Left colon (tissue), 2 donors: Measurements from ENCODE around the gene ITGA6. TPM values are rescaled to one million over a fixed set of nuclear protein-coding genes. Genes with fewer than 3 reads are reported as not detected.

ENCODE experiments used
- ATAC-seq: fragments of 200-7000 bp; cut with Tn5 transposase; one replicate; pipeline ENCODE4 v1.9.1; 2020; ENCODE audit warnings: mild to moderate bottlenecking, moderate library complexity
- DNase-seq, 2 donors: peaks; one replicate each; pipeline ENCODE4 v3.0.0-alpha.2; 2020
- intact Hi-C, 2 donors: fragments of 100-400 bp; cut with DNase I in 1 of 2; cut with micrococcal nuclease in 1 of 2; formaldehyde crosslinking; loops; one replicate each; pipeline versions ENCODE4 v1.11.2 to v1.14.0; 2022; cut with DNase I, micrococcal nuclease
- total RNA-seq, 2 donors: library from RNA; stranded (reverse); fragmentation: NEBNext Ultra II Directional; extraction: Animal tissue kit (Norgen Biotek cat#: 25700); gene quantifications; one replicate each; pipeline ENCODE4 v1.2.1, GENCODE V29; 2021
- donor health status: DM: no; HTN: no; CAD: no.
- donor health status: DM: yes; HTN: yes; CAD: no.

Gene ITGA6
- total RNA-seq, 2 donors from 2014 or later, result 159 to 218 TPM

DNA sequence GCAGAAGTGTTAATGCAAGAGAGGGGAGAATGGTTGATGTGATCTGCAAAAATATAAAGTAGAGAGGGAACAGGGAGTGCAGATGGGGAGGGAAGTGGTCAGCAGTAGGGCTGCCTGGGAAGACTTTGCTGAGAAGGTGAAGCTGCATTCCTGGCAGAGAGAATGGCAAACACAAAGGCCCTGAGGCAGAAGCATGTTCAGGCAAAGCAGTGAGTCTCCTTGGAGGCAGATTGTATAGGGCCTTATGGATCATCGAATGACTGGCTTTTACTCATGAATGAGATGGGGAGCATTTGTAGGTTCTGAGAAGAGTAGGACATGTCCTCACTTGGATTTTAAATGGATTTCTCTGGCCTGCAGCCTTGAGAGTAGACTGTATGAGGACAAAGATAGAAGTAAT lies 9.5 kb downstream of the ITGA6 start:
- intact Hi-C loops, result no loop called here
- DNase-seq (no peak), ATAC-seq (no peak)

DNA sequence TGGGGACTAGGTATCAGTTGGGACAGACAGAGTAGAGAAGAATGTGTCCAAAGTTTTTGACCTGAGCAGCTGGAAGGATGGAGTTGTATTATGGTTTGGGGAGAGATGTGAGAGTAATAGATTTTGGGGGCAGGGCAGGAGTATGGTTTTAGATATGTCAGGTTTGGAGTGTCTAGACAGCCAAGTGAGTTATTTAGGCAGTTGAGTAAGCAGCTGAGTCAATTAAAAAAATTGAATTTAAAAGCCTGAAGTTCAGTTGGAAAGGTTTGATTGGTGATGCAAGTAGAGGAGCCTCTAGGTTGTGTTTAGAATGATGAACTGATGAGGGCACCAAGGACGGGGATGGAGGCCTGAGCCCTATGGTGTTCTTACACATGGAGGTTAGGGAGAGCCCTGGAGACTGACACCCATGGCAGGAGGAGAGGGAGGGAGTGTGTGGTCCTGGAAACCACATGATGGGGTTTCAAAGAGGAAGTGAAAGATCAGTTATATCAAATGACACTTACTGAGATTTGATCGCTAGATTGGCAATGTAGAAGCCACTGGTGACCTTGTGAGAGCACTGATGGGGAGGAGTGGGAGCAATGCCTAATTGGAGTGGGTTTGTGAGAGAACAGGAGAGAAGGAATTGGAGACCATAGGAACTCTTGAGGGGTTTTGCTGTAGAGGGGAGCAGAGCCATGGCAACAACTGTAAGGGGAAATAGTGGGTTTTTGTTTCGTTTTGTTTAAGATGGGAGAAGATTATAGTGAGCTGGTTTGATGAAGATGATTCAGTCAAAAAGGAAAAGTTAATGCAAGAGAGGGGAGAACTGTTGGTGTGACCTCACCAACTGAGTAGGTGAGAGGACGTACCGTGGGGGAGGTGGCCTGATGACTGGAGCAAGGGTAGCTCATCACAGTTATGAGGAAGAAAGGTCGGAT lies 10.3 kb downstream of the ITGA6 start:
- DNase-seq (no peak), ATAC-seq (no peak)
- intact Hi-C loops, result no loop called here

DNA sequence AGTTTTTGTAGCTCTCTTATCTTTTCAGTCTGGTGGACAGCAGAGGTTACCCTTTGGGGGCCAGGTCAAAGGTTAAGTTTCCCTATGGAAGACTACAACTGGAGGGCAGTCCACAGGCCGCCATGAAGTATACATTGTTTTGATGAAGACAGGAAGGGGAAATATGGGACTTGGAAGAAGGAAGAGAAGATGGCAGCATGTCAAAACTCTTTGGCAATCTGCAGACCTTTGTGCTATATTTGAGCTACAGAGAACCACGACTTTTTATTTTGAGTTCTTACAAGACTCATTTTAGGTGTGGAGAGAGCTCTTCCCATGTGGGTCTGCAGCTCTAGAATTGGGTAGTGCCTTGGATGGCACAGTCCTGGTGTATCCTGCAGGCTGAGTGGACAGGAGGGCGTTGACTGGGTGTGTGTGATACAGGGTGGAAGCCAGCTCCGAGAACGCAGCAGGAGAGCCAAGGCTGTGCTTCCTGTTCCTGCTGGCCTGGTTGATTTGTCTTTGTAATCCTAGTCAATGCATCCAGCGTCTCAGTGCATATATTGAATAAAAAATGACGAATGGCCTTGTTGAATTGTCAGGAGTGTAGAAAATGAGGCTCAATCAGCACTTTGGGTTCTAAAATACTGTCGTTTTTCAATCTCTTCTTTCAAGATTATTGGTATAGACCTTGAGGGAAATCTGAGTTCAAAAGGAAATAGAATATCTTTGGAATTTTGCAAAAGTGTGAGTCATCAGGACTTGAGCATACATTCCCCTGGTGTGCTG lies 11.5 kb downstream of the ITGA6 start:
- ATAC-seq (peak; percentile 59), DNase-seq (peak; percentile 72 to 77)
- intact Hi-C loops, result no loop called here

DNA sequence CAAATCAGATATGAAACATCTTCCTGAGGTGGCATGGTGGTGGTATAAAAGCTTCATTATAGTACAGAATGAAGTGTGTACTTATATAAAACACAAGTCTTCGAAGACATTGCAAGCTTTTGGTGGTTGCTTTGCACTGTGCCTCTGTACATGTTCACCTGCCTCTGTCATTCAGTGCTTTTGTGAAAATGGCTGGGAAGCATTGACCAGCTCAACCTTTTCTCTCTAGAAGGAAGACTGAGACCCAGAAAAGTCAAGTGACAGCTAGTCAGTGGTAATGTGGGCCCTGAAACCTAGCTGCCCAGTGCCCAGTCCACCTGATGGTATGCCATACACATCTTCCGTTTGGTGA lies 12.1 kb downstream of the ITGA6 start:
- no peak for ATAC-seq
- intact Hi-C loops, result no loop called here
- DNase-seq, result no peak

DNA sequence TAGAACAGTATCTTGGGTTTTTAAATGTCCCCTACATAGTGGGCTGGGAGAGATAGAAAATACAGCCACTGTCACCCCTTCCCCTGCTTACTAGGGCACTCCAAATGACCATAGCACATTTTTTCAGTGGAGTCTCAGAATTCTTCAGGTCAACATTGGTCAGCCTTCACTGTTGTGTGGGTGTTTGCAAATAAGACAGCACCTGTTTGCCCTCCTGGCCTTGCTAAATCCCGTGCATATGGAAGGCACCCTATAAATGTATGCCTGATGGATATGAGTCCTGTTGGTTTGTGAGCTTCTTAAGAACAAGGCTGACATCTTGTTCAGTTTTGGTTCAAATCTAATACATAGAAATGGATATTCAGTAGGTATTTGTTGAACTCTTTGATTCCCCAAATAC lies 12.5 kb downstream of the ITGA6 start:
- intact Hi-C loops, result no loop called here
- DNase-seq (no peak), ATAC-seq (no peak)

DNA sequence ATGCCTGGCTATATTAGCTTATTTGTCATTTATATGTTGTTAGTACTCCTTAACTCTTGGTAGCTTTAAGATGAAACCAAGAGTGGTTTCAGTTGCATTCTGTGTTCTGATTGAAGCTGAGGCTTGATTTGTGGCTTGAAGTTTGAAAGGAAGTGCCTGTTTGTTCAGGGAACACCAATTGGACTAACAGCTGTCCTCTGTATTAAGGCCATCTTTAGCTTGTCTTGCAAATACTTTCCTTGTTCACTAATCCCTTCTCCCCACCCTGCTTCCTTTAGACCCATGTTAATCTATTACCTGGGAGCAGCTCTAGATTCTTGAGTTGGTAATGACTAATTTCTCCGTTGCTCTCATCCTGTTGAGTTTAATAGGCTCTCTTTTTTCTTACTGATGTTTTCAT lies 13.4 kb downstream of the ITGA6 start:
- peak; percentile 15 for ATAC-seq
- no peak for DNase-seq
- intact Hi-C loops, result no loop called here

DNA sequence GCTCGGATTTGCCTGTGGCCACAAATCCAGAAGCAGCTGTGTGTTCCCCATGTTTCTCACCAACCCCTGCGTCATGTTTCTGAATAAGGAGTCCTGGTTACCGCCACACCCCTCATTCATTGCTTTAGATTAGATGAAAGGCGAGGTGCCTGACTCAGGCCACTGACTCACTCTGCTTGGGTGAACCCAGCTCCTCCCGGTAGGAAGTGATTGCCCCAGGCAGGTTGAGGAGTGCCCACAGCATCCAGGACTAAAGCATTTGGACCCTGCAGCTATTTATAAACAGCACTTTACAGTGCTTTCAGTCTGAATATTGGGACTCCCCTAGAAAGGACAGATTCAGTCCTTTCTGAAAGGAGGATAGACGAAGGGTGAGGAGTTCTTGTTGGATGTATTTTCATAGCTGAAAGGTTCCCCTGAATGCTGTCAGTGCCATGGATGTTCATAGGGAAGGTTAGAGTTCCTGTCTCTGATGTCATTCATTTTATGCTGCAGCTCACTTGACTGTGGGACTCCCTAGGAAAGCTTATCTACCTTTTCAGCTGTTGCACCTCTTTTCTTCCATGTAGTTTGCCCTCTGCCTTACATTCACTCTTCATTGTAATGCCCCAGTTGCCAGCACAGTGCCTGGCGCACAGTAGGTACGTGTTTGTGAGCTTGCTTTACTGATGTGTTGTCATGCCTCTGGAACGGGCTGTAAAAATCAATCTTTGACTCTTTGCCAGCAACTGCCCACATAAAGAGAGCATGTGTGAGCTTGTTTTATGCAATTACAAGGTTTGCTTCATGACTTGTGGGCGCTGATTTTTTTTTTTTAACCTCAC lies 14.9 kb downstream of the ITGA6 start:
- intact Hi-C loops, result no loop called here
- ATAC-seq (peak; percentile 86), DNase-seq (peak; percentile 66 to 91)

DNA sequence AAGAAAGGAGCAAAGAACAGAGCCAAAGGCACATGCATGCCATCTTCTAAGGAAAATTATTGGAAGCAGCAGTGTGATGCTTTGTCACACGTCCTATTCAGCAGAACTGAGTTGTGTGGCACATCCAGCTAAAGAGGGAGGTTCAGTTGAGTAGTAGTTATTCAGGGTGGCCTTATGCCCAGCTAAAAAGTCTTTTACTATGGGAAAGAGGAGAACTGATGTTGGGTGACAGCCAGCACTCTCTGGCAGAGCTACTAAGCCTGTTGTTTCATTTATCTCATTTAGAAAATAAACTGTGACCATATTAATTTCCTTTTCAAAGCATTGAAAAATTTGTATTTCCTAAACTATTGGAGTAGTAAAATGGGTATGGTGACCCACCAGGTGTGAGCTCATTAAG lies 18.5 kb downstream of the ITGA6 start:
- ATAC-seq (no peak), DNase-seq (no peak)
- intact Hi-C loops, result no loop called here

DNA sequence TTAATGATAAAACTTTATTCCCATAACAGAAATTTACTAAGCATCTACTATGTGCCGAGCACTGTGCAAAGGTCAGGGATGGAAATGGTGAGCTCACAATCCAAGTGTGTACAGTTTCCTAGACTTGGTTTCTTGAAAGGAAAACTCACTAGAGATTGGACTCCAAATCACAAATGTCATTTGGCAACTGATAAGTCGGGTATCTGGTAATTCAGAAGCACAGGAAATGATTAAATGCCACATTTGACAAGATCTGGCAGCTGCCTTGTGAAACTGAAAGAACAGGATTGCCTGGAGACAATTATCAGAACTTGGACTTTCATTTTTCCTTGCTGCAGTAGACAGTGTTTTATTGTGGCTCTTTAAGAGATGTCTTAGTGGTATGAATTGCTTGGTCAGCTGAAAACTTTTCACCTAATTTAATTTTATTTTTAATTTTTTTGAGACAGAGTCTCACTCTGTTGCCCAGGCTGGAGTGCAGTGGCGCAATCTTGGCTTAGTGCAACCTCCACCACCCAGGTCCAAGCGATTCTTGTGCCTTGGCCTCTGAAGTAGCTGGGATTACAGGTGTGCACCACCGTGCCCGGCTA lies 19.2 kb downstream of the ITGA6 start:
- peak; percentile 36 for ATAC-seq
- DNase-seq, result no peak
- intact Hi-C loops, result no loop called here

DNA sequence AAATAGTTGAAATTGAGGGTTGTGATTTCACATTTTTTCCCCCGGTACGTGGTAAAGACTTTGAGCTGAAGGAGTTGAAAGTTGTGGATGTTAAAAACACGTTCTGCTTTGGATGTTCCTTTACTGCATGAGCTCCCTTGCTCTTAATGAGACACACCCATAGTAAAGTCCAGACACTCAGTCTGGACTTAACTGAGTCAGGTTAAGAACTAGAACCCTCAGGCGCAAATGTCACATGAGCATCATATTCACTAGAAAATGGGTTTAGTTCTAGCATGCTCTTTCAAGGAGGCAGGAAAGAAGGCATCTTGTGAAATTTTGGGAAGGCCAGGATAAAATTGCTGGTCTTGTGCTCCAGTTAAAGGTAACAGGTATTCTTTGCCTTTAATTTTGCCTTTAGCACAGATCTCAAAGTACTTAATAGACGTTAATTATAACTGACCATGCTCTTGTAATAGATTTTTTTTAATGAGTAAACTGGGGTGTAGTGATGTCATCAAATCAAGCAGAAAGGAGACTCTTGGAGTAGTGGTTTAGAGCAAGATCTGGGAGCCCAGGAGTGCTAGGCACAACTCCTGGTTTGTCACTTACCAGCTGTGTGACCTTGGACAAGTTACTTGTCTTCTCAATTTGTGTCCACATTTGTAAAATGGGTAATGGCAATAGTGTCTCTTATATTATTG lies 20.6 kb downstream of the ITGA6 start:
- peak; percentile 71 for ATAC-seq
- intact Hi-C loops, result no loop called here

DNA sequence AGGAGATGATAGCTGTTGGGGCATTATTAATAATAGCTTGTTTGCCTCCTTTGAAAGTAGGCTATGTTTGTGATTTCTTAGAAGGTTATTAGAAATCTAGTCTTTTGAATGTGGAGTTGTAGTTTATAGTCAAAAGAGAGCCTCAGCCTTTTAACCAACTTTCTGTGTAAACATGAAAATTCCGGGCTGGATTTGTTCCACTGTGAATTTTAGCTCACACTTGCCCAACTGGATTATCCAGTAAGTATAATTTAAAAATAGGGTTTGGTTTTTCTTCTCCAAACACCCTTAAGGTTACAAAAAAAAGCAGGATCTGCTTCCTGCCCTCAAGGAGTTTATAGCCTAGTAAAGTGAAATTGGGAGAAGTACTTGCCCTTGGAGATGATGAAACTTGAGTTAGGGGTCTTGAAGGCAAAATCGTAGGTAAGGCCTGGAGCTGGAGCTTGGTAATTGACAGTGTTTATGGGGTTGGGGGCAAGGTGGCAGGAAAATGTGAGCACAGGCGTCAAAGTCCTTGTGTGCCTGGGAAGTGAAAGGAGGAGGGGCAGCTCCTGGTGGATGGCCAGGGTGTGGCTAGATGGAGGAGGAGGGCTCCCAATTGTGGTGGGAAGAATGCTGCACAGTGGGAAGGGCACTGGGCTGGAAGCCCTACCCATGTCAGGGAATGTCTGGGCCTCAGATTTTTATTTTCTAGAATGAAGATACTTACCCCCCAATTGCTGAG lies 21.3 kb downstream of the ITGA6 start:
- DNase-seq (peak; percentile 48 to 77), ATAC-seq (peak; percentile 78)
- intact Hi-C loops, result no loop called here

More for the DNA sequence above, 20.6 kb downstream of the ITGA6 start:
- DNase-seq, result no peak

DNA sequence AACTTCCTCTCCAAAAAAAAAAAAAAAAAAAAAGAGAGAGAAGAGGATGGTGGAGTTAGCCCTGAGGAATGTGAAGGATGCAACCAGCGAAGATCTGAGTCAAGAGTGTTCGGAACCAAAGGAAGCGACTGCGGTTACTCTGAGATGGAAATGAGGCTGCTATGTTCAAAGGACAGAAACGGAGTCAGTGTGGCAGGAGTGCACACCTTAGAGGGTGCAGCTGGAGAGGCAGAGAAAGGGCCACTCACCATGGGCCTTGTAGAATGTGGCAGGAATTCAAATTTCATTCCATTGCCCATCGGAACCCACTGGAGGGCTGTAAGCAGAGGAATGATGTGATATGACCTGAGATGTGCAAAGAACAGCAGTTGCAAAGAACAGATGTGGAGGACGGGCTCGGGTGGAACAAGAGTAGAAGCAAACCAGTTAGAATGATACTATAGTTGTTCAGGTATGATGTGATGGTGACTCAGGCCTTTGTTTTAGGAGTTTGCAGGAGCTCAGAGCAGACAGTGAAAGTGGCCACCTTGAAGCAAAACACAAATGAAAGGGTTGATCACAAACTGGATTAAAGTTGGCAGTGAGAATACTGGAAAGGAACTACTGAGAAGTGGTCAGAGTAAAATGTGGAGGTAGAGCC lies 22.6 kb downstream of the ITGA6 start:
- ATAC-seq (no peak), DNase-seq (no peak)
- intact Hi-C loops, result no loop called here

DNA sequence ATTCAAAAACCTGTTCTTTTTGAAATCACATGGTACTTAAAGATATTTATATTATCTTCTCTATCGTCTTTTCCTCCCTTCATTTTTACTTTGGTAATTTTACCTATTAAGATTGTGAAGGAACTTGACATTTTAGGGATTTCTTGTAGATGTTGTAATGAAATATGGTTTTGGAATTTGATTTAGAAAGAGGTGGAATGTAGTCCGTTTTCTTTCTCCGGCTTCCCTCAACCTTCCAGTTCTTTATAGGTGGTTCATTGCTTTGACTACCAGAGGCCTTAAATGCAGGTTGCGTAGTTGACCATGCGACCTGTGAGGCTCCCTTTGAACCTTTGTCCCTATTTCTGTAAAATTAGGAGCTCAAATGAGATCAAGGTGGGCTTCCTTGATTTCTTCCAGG lies 24.5 kb downstream of the ITGA6 start:
- intact Hi-C loops, result no loop called here
- ATAC-seq (no peak), DNase-seq (no peak)

DNA sequence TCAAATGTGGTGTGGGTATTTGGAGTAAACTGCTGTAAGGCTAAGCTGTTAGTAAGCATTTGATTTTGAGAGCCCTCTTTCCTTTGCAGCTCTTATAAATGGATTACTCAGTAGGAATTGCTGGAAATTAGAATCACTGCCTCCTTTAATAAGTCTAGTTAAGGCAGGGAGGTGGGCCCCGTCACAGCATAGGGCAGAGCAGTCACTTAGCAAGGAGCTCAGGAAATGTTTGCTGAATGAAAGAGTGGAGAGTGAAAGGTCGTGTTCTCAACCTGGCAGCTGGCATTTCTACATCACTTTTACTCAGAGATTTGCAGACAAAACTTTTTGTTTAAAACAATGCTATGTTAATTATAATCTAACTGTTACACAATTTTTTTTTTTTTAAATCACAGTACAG lies 25.5 kb downstream of the ITGA6 start:
- intact Hi-C loops, result no loop called here
- ATAC-seq (no peak), DNase-seq (no peak)

DNA sequence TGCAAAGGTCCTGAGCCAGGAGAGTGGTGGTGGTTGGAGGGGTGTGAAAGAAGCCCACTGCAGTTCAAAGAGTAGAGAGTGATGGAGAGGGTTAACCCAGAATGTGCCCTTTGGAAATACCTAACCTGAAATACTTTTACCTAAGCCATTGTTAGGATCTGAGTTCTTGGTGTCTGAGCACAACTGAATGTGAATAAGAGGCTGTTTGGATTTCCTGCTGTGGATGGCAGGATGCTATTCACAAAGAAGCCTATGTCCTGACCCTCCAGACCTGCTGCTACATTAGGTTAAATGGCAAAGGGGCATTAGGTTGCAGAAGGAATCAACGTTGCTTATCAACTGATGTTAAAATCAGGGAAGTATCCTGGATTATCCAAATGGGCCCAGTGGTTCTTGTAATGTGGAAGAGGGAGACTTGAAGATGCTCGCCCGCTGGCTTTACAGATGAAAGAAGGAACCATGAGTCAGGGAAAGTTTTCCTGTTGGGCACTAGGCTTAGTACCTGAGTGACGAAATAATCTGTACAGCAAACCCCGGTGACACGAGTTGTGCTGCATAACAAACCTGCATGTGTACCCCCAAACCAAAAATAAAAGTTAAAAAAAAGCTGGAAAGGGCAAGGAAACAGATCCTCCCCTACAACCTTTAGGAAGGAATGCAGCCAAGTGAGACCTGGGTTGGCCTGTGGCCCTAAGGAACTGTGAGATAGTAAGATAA lies 27.2 kb downstream of the ITGA6 start:
- no peak for ATAC-seq
- DNase-seq, result no peak
- intact Hi-C loops, result no loop called here

DNA sequence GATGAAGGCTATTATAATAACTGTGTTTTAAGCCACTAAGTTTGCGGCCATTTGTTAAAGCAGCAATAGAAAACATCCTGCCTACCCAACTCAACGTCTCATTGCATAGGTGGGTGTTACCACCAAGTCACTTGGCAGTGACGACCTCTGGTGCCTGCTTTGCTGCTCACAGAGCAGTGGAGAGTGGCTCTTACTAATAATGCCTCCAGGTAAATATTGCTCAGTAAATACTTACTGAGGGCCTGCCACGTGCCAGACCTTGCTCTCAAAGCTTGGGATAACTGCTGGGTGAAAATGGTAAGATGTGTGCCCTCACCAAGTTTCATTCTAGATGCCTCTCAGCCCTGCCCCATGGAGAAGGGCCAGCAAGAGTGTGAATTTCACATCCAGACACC lies 27.7 kb downstream of the ITGA6 start:
- no peak for DNase-seq
- intact Hi-C loops, result no loop called here
- peak; percentile 57 for ATAC-seq

DNA sequence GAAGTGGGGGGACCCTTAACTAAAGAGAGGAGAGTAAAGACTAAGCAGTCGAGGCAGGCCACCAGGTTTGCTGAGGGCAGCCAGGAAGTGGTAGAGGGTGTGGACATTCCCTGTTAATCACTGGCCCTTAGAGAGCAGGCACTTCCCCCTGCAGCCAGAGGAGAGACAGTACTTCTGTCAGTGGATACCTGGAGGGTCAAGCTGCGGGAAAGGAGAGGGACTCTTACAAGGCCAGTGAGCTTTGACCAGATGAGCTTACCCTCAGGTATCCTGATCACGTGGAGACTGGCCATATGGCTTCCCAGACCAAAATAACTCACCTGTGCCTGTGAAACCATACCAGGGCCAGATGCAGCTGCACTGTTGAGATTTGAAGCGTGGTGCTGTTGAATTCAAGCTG lies 28.6 kb downstream of the ITGA6 start:
- intact Hi-C loops, result no loop called here
- peak; percentile 84 for ATAC-seq
- peak in 1 of 2 donors; percentile 62 for DNase-seq
